Calu3 (cell line): ENCODE data around the gene ENTREP3. TPM values are rescaled to one million over a fixed set of nuclear protein-coding genes. Genes with fewer than 3 reads are reported as not detected.
A peak's percentile ranks its signal among the peaks of the same experiment; 100 is the strongest.

Experiments used
- BruUV-seq: library from RNA; stranded (reverse); fragments of 400-500 nt; replicated peaks from 2 replicates; lab custom pipeline; 2021; lab: Mats Ljungman, UMichigan
- CTCF ChIA-PET: fragments of 300-600 bp; sonication (Branson Sonifier 250); formaldehyde crosslinking; loops from one replicate; lab custom pipeline; 2022; ENCODE audit warnings: antibody characterized with exemption; lab: Charles Lee
- DNase-seq: peaks from one replicate; pipeline ENCODE4 v3.0.0; 2022
- H3K27ac Mint-ChIP-seq: one replicate; pipeline ENCODE4 v1.8.0; 2022; ENCODE audit warnings: mixed read lengths; ENCODE audit not compliant: unreplicated experiment
- H3K27me3 Mint-ChIP-seq: one replicate; pipeline ENCODE4 v1.8.0; 2022; ENCODE audit warnings: mixed read lengths; ENCODE audit not compliant: unreplicated experiment
- H3K36me3 Mint-ChIP-seq: one replicate; pipeline ENCODE4 v1.8.0; 2022; ENCODE audit warnings: mild to moderate bottlenecking, moderate library complexity, mixed read lengths; ENCODE audit not compliant: insufficient read depth, unreplicated experiment
- H3K4me1 Mint-ChIP-seq: one replicate; pipeline ENCODE4 v1.8.0; 2022; ENCODE audit warnings: mild to moderate bottlenecking, low read depth, mixed read lengths; ENCODE audit not compliant: unreplicated experiment
- H3K4me3 Mint-ChIP-seq: one replicate; pipeline ENCODE4 v1.8.0; 2022; ENCODE audit warnings: mild to moderate bottlenecking, low read depth, moderate library complexity, mixed read lengths; ENCODE audit not compliant: unreplicated experiment
- H3K9me3 Mint-ChIP-seq: one replicate; pipeline ENCODE4 v1.8.0; 2022; ENCODE audit warnings: low read depth, mixed read lengths; ENCODE audit not compliant: unreplicated experiment
- CTCF ChIP-seq: fragments of 200-600 bp; IDR thresholded peaks from one replicate; pipeline ENCODE4 v1.8.0; 2022; ENCODE audit warnings: antibody characterized with exemption; ENCODE audit not compliant: unreplicated experiment
- intact Hi-C: fragments of 100-400 bp; cut with micrococcal nuclease; formaldehyde crosslinking; loops from one replicate; pipeline ENCODE4 v1.10.0; 2022; ENCODE audit not compliant: unreplicated experiment
- total RNA-seq: library from RNA; stranded (reverse); gene quantifications from 2 replicates; pipeline ENCODE4 v1.2.3, GENCODE V29; 2022

Gene ENTREP3
- total RNA-seq, 1 experiment from 2014 or later = 25.2 TPM

- CTCF ChIA-PET = interaction anchor here (0.6 to 2.7 kb wide), 9 partner anchors 14 to 269 kb away, joined by 4 to 23 read pairs (median 8); partner anchors contain the start of genes KRTCAP2 and SCAMP3
- DNase-seq = no peak
- no peak for TF ChIP-seq CTCF
- intact Hi-C loops = loop anchor here (1.0 kb wide), 1 partner anchor 18 kb away; no protein-coding TSS in a partner anchor
- no peaks in the 10 kb centered on the region for H3K9me3 Mint-ChIP-seq
- peaks cover 25% of the 10 kb centered on the region for H3K36me3 Mint-ChIP-seq
- H3K4me3 Mint-ChIP-seq = peak within 1 kb of the TSS; percentile 98
- BruUV-seq = TSS peak; percentile 62
- peaks cover 30% of the 10 kb centered on the region for H3K4me1 Mint-ChIP-seq
- peak within 1 kb of the TSS; percentile 92 for H3K27ac Mint-ChIP-seq
- H3K27me3 Mint-ChIP-seq = no peaks in the 10 kb centered on the region
Observed at GRCh38 chr1:155207806-155208540, 47.3 kb downstream of the ENTREP3 start, which contains the start of gene THBS3. TSS of gene THBS3 (minus strand) at chr1:155207897. CDS start at chr1:155207876, 21 bp downstream.

- BruUV-seq = no TSS peak
- Mint-ChIP-seq H3K27me3 (no peaks in the 10 kb centered on the region), H3K9me3 (no peaks in the 10 kb centered on the region), H3K27ac (peak overlapping the region; percentile 21), H3K36me3 (peaks cover 25% of the 10 kb centered on the region), H3K4me1 (peaks cover 30% of the 10 kb centered on the region), H3K4me3 (peak overlapping the region; percentile 19)
- TF ChIP-seq CTCF = peak; percentile 89
- CTCF ChIA-PET = interaction anchor here (0.5 to 2.7 kb wide), 15 partner anchors 13 to 117 kb away, joined by 3 to 23 read pairs (median 4); partner anchors contain the start of genes ENTREP3, KRTCAP2 and SCAMP3
- peak; percentile 95 for DNase-seq
- intact Hi-C loops = loop anchor here (1.0 kb wide), 1 partner anchor 19 kb away; no protein-coding TSS in a partner anchor
Observed at GRCh38 chr1:155206891-155207805, 48.1 kb downstream of the ENTREP3 start.

- TF ChIP-seq CTCF = no peak
Observed at GRCh38 chr1:155205969-155206593, 49.2 kb downstream of the ENTREP3 start.

GRCh38 chr1:155205035-155205434, 50.2 kb downstream of the ENTREP3 start:
- Mint-ChIP-seq H3K27ac (no peak overlapping the region), H3K27me3 (no peaks in the 10 kb centered on the region), H3K4me1 (peaks cover 30% of the 10 kb centered on the region), H3K9me3 (no peaks in the 10 kb centered on the region), H3K4me3 (no peak overlapping the region), H3K36me3 (peaks cover 26% of the 10 kb centered on the region)
- TF ChIP-seq CTCF = no peak
- no peak for DNase-seq
- CTCF ChIA-PET = interaction anchor here (2.7 kb wide), 1 partner anchor 11 kb away, joined by 23 read pairs; no protein-coding TSS in a partner anchor
- intact Hi-C loops = no loop called here
- BruUV-seq = no TSS peak

More at GRCh38 chr1:155205969-155206593, 49.2 kb downstream of the ENTREP3 start:
- peaks cover 30% of the 10 kb centered on the region for H3K4me1 Mint-ChIP-seq
- H3K9me3 Mint-ChIP-seq = no peaks in the 10 kb centered on the region
- intact Hi-C loops = no loop called here
- no peak overlapping the region for H3K4me3 Mint-ChIP-seq
- CTCF ChIA-PET = interaction anchor here (1.4 to 2.7 kb wide), 2 partner anchors 12 to 117 kb away, joined by 7 to 23 read pairs; no protein-coding TSS in a partner anchor
- BruUV-seq = no TSS peak
- H3K27me3 Mint-ChIP-seq = no peaks in the 10 kb centered on the region
- DNase-seq = no peak
- peaks cover 30% of the 10 kb centered on the region for H3K36me3 Mint-ChIP-seq
- H3K27ac Mint-ChIP-seq = no peak overlapping the region
